Measurements from ENCODE around the gene HPD.
"Not testable (repeated sequence)": the region's sequence is repeated elsewhere in the genome, so short reads cannot be mapped to it uniquely, and the experiment has no call there.

The HPD gene

GRCh38 chr12:121792607-121793439 lies 65.8 kb downstream of the HPD start:
- Histone ChIP-seq H3K9ac (ENCODE audit: low read depth, low read length) (peak overlapping the region; percentile 57; the same call in 1 of the 2 replicates), H3K27me3 (ENCODE audit: insufficient read depth, low read length) (no peaks in the 10 kb centered on the region), H3K4me1 (ENCODE audit: insufficient read depth, low read length) (peaks cover 11% of the 10 kb centered on the region), H3K9me3 (ENCODE audit: insufficient read depth, low read depth, low read length) (no peaks in the 10 kb centered on the region), H3K27ac (ENCODE audit: low read length) (no peak overlapping the region), H3K36me3 (ENCODE audit: insufficient read depth, low read depth, low read length) (peaks cover 17% of the 10 kb centered on the region), H3K4me3 (ENCODE audit: low read length) (peak overlapping the region; percentile 63)

- H3K4me1 ChIP-seq (ENCODE audit: insufficient read depth, low read length): peaks cover 5% of the 10 kb centered on the region; the same call in 1 of the 2 replicates
- no peaks in the 10 kb centered on the region for H3K9me3 ChIP-seq (ENCODE audit: insufficient read depth, low read depth, low read length)
- no peak overlapping the region for H3K27ac ChIP-seq (ENCODE audit: low read length)
- peak overlapping the region; percentile 63; the same call in 1 of the 2 replicates for H3K4me3 ChIP-seq (ENCODE audit: low read length)
- H3K36me3 ChIP-seq (ENCODE audit: insufficient read depth, low read depth, low read length): peaks cover 12% of the 10 kb centered on the region; the same call in 1 of the 2 replicates
- no peaks in the 10 kb centered on the region for H3K27me3 ChIP-seq (ENCODE audit: insufficient read depth, low read length)
- no peak overlapping the region for H3K9ac ChIP-seq (ENCODE audit: low read depth, low read length)
Measured at GRCh38 chr12:121791671-121792551, 66.7 kb downstream of the HPD start.

GRCh38 chr12:121790785-121791184 lies 67.9 kb downstream of the HPD start:
- not testable (repeated sequence) for H3K4me3 ChIP-seq (ENCODE audit: low read length); H3K27me3 ChIP-seq (ENCODE audit: insufficient read depth, low read length); H3K36me3 ChIP-seq (ENCODE audit: insufficient read depth, low read depth, low read length); H3K4me1 ChIP-seq (ENCODE audit: insufficient read depth, low read length); H3K9me3 ChIP-seq (ENCODE audit: insufficient read depth, low read depth, low read length); H3K9ac ChIP-seq (ENCODE audit: low read depth, low read length); H3K27ac ChIP-seq (ENCODE audit: low read length)

GRCh38 chr12:121789800-121790728 lies 68.6 kb downstream of the HPD start:
- Histone ChIP-seq H3K9ac (ENCODE audit: low read depth, low read length) (no peak overlapping the region), H3K4me3 (ENCODE audit: low read length) (no peak overlapping the region), H3K36me3 (ENCODE audit: insufficient read depth, low read depth, low read length) (no peaks in the 10 kb centered on the region; the same call in none of the 2 replicates), H3K27ac (ENCODE audit: low read length) (no peak overlapping the region), H3K9me3 (ENCODE audit: insufficient read depth, low read depth, low read length) (no peaks in the 10 kb centered on the region), H3K4me1 (ENCODE audit: insufficient read depth, low read length) (peaks cover 5% of the 10 kb centered on the region; the same call in 1 of the 2 replicates), H3K27me3 (ENCODE audit: insufficient read depth, low read length) (no peaks in the 10 kb centered on the region)
